Measurements from ENCODE around the gene GPR35.
"Not testable (repeated sequence)": the region's sequence is repeated elsewhere in the genome, so short reads cannot be mapped to it uniquely, and the experiment has no call there.

Gene GPR35

DNA sequence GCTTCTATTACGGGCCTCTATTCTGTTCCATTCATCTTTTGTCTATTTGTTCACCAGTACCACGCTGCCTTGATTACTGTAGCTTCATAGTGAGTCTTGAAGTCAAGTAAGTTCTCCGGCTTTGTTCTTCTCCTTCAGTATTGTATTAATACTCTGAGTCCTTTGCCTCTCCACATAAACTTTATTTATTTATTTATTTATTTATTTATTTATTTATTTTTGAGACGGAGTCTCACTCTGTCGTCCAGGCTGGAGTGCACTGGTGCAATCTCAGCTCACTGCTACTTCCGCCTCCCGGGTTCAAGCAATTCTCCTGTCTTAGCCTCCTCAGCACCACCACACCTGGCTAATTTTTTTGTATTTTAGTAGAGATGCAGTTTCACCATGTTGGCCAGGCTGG is 34.6 kb downstream of the GPR35 start:
- DNase-seq (ENCODE audit: low read depth in 2 of 2), result not testable (repeated sequence)

GRCh38 chr2:240662681-240663080 is 37.4 kb downstream of the GPR35 start:
- DNase-seq (ENCODE audit: low read depth in 2 of 2), result no peak

DNA sequence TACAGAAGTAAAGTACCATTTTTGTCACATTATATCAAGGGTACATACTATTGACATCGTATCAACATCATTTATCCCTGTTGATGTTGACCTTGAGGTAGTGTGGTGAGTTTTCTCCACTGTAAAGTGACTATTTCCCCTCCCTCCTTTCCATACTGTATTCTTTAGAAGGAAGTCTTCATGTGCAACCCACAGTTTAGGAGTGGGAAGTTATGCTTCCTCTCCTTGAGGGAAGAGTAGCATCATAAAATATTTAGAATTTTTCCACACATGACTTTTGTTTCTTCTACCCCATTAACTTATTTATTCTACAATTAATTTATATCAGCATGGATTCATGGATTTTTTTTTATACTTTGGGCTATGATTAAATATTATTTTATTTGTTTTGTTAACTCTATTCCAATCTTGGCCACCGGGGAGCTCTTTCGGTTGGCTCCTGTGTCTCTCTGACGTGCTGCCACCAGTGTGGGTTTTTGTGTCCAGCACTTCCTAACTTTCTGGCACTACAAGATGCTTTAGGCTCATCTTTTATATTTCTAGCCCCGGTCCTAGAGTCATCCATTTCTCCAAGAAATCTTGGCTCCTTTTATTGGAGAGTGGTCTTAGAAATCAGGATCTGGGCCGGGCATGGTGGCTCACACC is 38.4 kb downstream of the GPR35 start:
- no peak for DNase-seq (ENCODE audit: low read depth in 2 of 2)

- DNase-seq (ENCODE audit: low read depth in 2 of 2), result no peak
Observed at GRCh38 chr2:240664622-240665021, 39.3 kb downstream of the GPR35 start.

DNA sequence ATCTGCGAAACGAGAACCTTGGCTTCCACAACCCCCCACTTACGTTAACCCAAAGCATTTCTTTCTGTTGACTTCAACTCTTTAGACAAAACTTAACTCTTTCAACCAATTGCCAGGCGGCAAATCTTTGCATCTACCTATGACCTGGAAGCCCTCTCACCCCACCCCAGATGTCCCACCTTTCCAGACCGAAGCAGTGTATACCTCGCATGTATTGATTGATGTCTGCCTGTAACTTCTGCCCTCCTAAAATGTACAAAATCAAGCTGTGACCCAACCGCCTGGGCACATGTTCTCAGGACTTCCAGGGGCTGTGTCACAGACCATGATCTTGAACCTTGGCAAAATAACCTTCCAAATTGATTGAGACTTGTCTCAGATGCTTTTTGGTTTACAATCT is 45.1 kb downstream of the GPR35 start:
- no peak for DNase-seq (ENCODE audit: low read depth in 2 of 2)

- DNase-seq (ENCODE audit: low read depth in 2 of 2), result no peak
Observed at GRCh38 chr2:240670950-240671349, 45.7 kb downstream of the GPR35 start.

DNA sequence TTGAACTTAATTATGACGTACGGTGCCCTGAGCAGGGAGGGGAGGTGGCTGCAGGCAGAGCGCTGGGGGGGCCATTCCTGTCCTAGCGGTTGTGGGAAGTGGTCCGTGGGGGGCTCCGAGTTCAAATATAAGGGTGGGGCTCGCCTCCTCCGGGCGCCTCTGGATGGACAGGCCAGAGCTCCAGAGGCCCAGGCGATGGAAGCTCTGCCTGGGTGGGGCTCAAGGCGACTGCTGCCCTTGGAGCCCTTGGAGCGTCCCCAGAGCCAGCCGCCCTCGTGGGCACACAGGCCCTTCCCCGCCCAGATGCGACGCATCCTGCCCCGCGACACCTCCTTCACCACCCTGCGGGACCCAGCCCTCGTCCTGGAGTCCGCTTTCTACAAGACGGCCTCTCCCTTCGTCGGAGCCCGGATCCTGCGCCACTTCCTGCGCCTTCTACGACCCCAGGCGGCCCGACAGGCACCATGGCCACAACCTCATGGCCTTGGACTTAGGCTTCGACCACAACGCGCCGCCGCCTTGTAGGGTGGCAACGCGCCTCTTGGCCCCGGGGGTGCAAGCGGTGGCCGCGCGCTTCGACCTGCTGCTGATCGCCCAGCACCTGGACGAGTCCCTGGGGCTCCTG is 46.9 kb downstream of the GPR35 start:
- DNase-seq (ENCODE audit: low read depth in 2 of 2), result no peak

DNA sequence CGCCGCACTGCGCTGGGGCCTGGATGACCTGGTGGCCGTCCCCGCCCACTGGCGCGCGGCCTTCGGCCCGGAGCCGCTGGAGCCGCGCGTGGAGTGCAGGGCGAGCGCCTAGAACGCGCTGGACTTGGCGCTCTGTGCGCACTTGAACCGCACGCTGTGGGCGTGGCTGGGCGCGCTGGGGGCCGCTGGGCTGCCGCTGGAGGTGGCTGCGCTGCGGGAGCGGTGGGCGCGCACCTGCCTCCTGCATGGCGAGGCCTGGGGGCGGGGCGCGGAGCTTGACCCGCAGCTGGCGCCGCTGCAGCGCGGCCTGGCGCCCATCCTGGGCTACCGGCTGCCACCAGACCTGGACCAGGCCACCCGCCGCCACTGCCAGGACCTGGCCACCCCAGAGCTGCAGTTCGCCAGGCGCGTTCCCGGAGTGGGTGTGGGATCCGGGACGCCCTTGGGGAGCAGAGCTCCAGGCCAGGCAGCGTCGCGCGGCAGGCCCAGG is 47.5 kb downstream of the GPR35 start:
- no peak for DNase-seq (ENCODE audit: low read depth in 2 of 2)

DNA sequence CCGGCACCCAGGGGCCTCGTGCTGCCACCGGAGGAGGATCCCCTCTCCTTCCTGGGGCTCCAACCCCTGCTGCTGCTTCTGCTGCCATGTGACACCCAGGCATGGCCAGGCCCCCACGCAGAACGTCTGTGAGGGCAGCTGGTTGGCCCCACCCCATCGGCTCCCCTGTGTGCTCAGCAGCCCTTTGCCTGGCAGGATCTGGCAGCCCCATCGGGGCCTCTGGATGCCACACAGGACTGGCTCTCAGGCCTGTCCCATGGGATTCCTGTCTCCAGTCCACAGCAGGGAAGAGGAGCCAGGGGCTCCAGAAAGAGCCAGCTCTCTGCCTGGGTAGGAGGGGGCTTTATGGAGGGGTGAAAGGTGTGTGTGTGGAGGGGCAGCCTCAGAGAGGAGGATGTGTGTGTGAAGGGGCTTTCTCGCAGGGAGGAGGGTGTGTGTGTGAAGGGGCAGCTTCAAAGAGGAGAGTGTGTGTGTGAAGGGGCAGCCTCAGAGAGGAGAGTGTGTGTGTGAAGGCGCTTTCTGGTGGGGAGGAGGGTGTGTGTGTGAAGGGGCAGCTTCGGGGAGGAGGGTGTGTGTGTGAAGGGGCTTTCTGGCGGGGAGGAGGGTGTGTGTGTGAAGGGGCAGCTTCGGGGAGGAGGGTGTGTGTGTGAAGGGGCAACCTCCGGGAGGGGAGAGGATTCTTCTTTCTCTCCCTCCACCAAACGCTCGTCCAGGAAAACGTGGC is 49.3 kb downstream of the GPR35 start:
- not testable (repeated sequence) for DNase-seq (ENCODE audit: low read depth in 2 of 2)

DNA sequence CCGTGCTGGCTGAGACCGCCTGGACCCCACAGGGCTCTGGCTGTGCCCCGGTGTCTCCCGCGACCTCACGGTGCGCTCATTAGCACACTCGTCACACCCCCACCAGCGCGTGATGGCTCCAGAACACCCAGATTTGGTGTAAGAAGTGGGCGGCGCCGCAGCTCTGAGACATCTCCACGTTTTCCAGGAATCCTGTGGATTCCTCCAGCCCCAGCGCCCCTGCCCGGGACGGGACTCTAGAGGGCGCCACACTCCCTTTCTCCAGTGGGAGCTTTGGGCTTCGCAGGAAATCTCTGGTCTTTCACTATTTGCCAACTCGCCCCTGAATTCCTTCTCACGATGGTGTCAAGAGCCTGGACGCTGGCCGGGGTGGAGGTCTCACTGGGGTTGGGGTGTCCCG is 50.1 kb downstream of the GPR35 start:
- not testable (repeated sequence) for DNase-seq (ENCODE audit: low read depth in 2 of 2)

DNA sequence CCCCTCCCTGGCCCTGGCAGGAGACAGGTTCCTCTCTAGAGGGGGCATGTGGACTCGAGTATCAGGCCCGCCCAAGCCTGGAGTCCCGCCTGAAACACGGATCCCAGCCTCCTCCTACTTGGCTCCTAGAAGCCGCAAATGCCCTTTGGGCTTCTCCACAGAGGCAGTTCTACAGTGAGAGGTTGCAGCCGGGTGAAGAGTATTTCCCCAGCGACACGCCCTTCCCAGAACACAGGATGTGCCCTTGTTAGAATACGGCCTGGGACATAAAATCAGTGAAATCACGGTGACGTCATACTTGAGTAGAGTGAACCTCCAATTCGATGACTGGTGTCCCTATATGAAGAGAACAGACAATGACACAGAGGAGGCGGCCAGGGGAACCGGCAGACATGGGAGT is 52.8 kb downstream of the GPR35 start:
- DNase-seq (ENCODE audit: low read depth in 2 of 2), result not testable (repeated sequence)

DNA sequence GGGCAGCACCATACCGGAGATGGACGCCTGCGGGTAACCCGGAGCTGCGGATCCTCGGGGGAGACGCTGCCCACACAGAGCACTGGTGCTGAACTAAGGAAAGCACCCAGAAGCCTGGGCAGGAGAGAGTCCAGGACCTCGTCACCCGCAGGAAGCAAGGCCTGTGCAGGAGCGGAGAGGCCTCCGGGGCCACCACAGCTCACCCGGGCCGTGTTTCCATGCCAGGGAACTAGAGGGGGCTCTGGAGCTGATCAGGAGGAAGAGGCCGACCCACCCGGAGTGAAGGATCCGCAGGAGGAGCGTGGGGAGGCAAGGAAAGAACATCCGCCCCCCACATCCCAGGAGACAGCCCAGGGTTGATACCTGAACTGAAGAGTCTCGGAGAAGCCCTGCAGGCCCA is 53.6 kb downstream of the GPR35 start:
- not testable (repeated sequence) for DNase-seq (ENCODE audit: low read depth in 2 of 2)

GRCh38 chr2:240680185-240680584 is 54.9 kb downstream of the GPR35 start:
- not testable (repeated sequence) for DNase-seq (ENCODE audit: low read depth in 2 of 2)
